ENCODE measurements around the gene ASB8.

ASB8 gene

DNA sequence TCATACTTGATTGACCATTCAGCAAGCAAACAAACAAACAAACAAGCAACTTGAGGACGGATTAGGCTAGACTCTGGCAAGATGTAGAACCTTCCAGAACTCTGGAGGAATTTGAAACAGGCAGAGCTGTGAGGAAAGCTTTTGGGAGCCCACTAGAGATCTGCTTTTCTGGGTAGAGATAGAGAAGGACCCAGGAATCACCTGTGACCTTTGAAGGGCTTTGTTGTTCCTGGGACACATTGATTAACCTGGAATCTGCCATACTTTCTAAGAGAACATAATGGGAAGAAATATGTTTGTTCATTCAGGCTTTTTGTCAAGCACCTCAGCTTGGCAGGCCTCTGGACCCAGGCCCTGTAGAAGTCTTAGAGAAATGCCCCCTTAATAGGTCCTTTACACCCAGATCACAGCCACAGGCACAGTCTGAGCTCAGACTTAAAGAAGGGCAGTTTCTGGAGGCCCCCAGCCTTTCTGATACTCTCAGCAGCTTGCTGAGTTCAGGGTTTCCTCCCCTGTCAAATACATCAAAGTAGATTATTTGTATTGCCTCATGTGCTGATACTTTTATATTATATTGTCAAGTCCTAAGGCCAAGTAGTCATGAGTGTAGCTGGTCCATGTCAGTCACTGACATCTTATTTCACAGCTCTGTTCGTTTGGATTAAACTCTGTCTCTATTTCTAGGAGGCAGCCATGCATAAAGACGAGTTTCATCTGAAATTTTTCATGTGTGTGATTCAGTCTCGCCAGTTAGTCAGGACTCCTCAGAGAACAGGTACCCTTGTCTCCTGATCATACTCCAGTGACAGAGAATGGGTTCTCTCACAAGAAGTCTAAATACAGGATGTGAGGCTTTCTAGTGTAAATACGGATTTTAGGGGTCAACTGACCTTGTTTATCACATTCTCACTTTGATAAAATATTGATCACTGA is 50.4 kb downstream of the ASB8 start:
- in situ Hi-C loops (cut with HindIII; ENCODE audit: low sequenced_read_pairs): no loop called here

GRCh38 chr12:48105867-48106680 is 51.2 kb downstream of the ASB8 start, which contains the start of gene SENP1:
Gene SENP1 (minus strand): TSS chr12:48106079. CDS start chr12:48101472, 4,607 bp downstream.
- in situ Hi-C loops (cut with HindIII; ENCODE audit: low sequenced_read_pairs): no loop called here

- in situ Hi-C loops (cut with HindIII; ENCODE audit: low sequenced_read_pairs): no loop called here
Measured at GRCh38 chr12:48105321-48105866, 51.9 kb downstream of the ASB8 start.

GRCh38 chr12:48104531-48104930 is 52.8 kb downstream of the ASB8 start:
- in situ Hi-C loops (cut with HindIII; ENCODE audit: low sequenced_read_pairs): no loop called here

Measured in DLD1 (cell line).